ENCODE data around the gene SLIT3. TPM values are rescaled to one million over a fixed set of nuclear protein-coding genes. Genes with fewer than 3 reads are reported as not detected.

The SLIT3 gene
- total RNA-seq, 1 experiment from 2014 or later: not detected

- no peaks in the 10 kb centered on the region for H3K27me3 ChIP-seq (ENCODE audit: low read length)
Measured at GRCh38 chr5:168992687-168993086, 308.3 kb downstream of the SLIT3 start.

GRCh38 chr5:168992016-168992415 lies 308.9 kb downstream of the SLIT3 start:
- H3K4me1 ChIP-seq (ENCODE audit: low read length): peaks cover 14% of the 10 kb centered on the region
- no peaks in the 10 kb centered on the region for H3K27me3 ChIP-seq (ENCODE audit: low read length)
- no peaks in the 10 kb centered on the region for H3K36me3 ChIP-seq (ENCODE audit: insufficient read depth, low read length)
- no peak overlapping the region for H2AFZ ChIP-seq (ENCODE audit: low read length)
- H3K27ac ChIP-seq (ENCODE audit: low read length): no peak overlapping the region
- H3K9me2 ChIP-seq (replicated peaks; ENCODE audit: insufficient read depth, low read length): no peaks in the 10 kb centered on the region
- H3K9ac ChIP-seq (ENCODE audit: low read length): no peak overlapping the region
- no peaks in the 10 kb centered on the region for H3K79me2 ChIP-seq (ENCODE audit: low read length)
- no peak overlapping the region for H3K4me2 ChIP-seq (ENCODE audit: low read depth, low read length, poor library complexity, severe bottlenecking)
- H3K4me3 ChIP-seq (ENCODE audit: low read length): no peak overlapping the region
- no peak for DNase-seq
- H4K20me1 ChIP-seq (ENCODE audit: insufficient read depth, low read depth, low read length): no peaks in the 10 kb centered on the region
- H3K9me3 ChIP-seq (ENCODE audit: low read length): no peaks in the 10 kb centered on the region

More at GRCh38 chr5:168992687-168993086, 308.3 kb downstream of the SLIT3 start:
- no peaks in the 10 kb centered on the region for H3K79me2 ChIP-seq (ENCODE audit: low read length)
- H3K27ac ChIP-seq (ENCODE audit: low read length): no peak overlapping the region
- no peaks in the 10 kb centered on the region for H3K9me3 ChIP-seq (ENCODE audit: low read length)
- H3K36me3 ChIP-seq (ENCODE audit: insufficient read depth, low read length): no peaks in the 10 kb centered on the region
- no peaks in the 10 kb centered on the region for H4K20me1 ChIP-seq (ENCODE audit: insufficient read depth, low read depth, low read length)
- DNase-seq: no peak
- H3K9me2 ChIP-seq (replicated peaks; ENCODE audit: insufficient read depth, low read length): no peaks in the 10 kb centered on the region
- H3K4me1 ChIP-seq (ENCODE audit: low read length): peaks cover 14% of the 10 kb centered on the region
- H3K9ac ChIP-seq (ENCODE audit: low read length): no peak overlapping the region
- H3K4me3 ChIP-seq (ENCODE audit: low read length): no peak overlapping the region
- H3K4me2 ChIP-seq (ENCODE audit: low read depth, low read length, poor library complexity, severe bottlenecking): no peak overlapping the region
- H2AFZ ChIP-seq (ENCODE audit: low read length): no peak overlapping the region

GRCh38 chr5:168991311-168991710 lies 309.6 kb downstream of the SLIT3 start:
- no peak overlapping the region for H3K27ac ChIP-seq (ENCODE audit: low read length)
- H2AFZ ChIP-seq (ENCODE audit: low read length): no peak overlapping the region
- no peaks in the 10 kb centered on the region for H3K9me2 ChIP-seq (replicated peaks; ENCODE audit: insufficient read depth, low read length)
- H3K27me3 ChIP-seq (ENCODE audit: low read length): no peaks in the 10 kb centered on the region
- H3K36me3 ChIP-seq (ENCODE audit: insufficient read depth, low read length): no peaks in the 10 kb centered on the region
- H4K20me1 ChIP-seq (ENCODE audit: insufficient read depth, low read depth, low read length): no peaks in the 10 kb centered on the region
- H3K9me3 ChIP-seq (ENCODE audit: low read length): no peaks in the 10 kb centered on the region
- no peaks in the 10 kb centered on the region for H3K79me2 ChIP-seq (ENCODE audit: low read length)
- no peak overlapping the region for H3K9ac ChIP-seq (ENCODE audit: low read length)
- H3K4me2 ChIP-seq (ENCODE audit: low read depth, low read length, poor library complexity, severe bottlenecking): no peak overlapping the region
- DNase-seq: no peak
- H3K4me1 ChIP-seq (ENCODE audit: low read length): peaks cover 14% of the 10 kb centered on the region
- H3K4me3 ChIP-seq (ENCODE audit: low read length): no peak overlapping the region

GRCh38 chr5:168990679-168991078 lies 310.3 kb downstream of the SLIT3 start:
- Histone ChIP-seq H3K9ac (ENCODE audit: low read length) (no peak overlapping the region), H3K79me2 (ENCODE audit: low read length) (no peaks in the 10 kb centered on the region), H2AFZ (ENCODE audit: low read length) (no peak overlapping the region), H3K4me2 (ENCODE audit: low read depth, low read length, poor library complexity, severe bottlenecking) (no peak overlapping the region), H3K9me3 (ENCODE audit: low read length) (no peaks in the 10 kb centered on the region), H3K36me3 (ENCODE audit: insufficient read depth, low read length) (no peaks in the 10 kb centered on the region), H4K20me1 (ENCODE audit: insufficient read depth, low read depth, low read length) (no peaks in the 10 kb centered on the region), H3K4me3 (ENCODE audit: low read length) (no peak overlapping the region), H3K9me2 (replicated peaks; ENCODE audit: insufficient read depth, low read length) (no peaks in the 10 kb centered on the region), H3K4me1 (ENCODE audit: low read length) (peaks cover 14% of the 10 kb centered on the region), H3K27me3 (ENCODE audit: low read length) (no peaks in the 10 kb centered on the region), H3K27ac (ENCODE audit: low read length) (no peak overlapping the region)
- DNase-seq: no peak

GRCh38 chr5:168989731-168990505 lies 311.0 kb downstream of the SLIT3 start:
- Histone ChIP-seq H4K20me1 (ENCODE audit: insufficient read depth, low read depth, low read length) (no peaks in the 10 kb centered on the region), H3K36me3 (ENCODE audit: insufficient read depth, low read length) (no peaks in the 10 kb centered on the region), H3K9me3 (ENCODE audit: low read length) (no peaks in the 10 kb centered on the region), H3K27ac (ENCODE audit: low read length) (no peak overlapping the region), H3K79me2 (ENCODE audit: low read length) (no peaks in the 10 kb centered on the region), H3K9me2 (replicated peaks; ENCODE audit: insufficient read depth, low read length) (no peaks in the 10 kb centered on the region), H3K4me2 (ENCODE audit: low read depth, low read length, poor library complexity, severe bottlenecking) (no peak overlapping the region), H3K4me3 (ENCODE audit: low read length) (no peak overlapping the region), H2AFZ (ENCODE audit: low read length) (no peak overlapping the region), H3K9ac (ENCODE audit: low read length) (no peak overlapping the region), H3K4me1 (ENCODE audit: low read length) (peaks cover 14% of the 10 kb centered on the region), H3K27me3 (ENCODE audit: low read length) (no peaks in the 10 kb centered on the region)
- DNase-seq: peak; percentile 53

- DNase-seq: no peak
- no peaks in the 10 kb centered on the region for H4K20me1 ChIP-seq (ENCODE audit: insufficient read depth, low read depth, low read length)
- H3K79me2 ChIP-seq (ENCODE audit: low read length): no peaks in the 10 kb centered on the region
Measured at GRCh38 chr5:168988699-168989098, 312.2 kb downstream of the SLIT3 start.

GRCh38 chr5:168987543-168988300 lies 313.2 kb downstream of the SLIT3 start:
- H3K9me3 ChIP-seq (ENCODE audit: low read length): no peaks in the 10 kb centered on the region
- no peak overlapping the region for H3K4me3 ChIP-seq (ENCODE audit: low read length)
- H3K36me3 ChIP-seq (ENCODE audit: insufficient read depth, low read length): no peaks in the 10 kb centered on the region
- H3K4me2 ChIP-seq (ENCODE audit: low read depth, low read length, poor library complexity, severe bottlenecking): no peak overlapping the region
- H3K9me2 ChIP-seq (replicated peaks; ENCODE audit: insufficient read depth, low read length): no peaks in the 10 kb centered on the region
- no peak overlapping the region for H2AFZ ChIP-seq (ENCODE audit: low read length)
- peak; percentile 76 for DNase-seq
- no peak overlapping the region for H3K27ac ChIP-seq (ENCODE audit: low read length)
- H3K79me2 ChIP-seq (ENCODE audit: low read length): no peaks in the 10 kb centered on the region
- H3K27me3 ChIP-seq (ENCODE audit: low read length): no peaks in the 10 kb centered on the region
- H4K20me1 ChIP-seq (ENCODE audit: insufficient read depth, low read depth, low read length): no peaks in the 10 kb centered on the region
- H3K9ac ChIP-seq (ENCODE audit: low read length): no peak overlapping the region
- H3K4me1 ChIP-seq (ENCODE audit: low read length): peaks cover 14% of the 10 kb centered on the region

More at GRCh38 chr5:168988699-168989098, 312.2 kb downstream of the SLIT3 start:
- no peak overlapping the region for H3K4me3 ChIP-seq (ENCODE audit: low read length)
- H3K4me2 ChIP-seq (ENCODE audit: low read depth, low read length, poor library complexity, severe bottlenecking): no peak overlapping the region
- H3K36me3 ChIP-seq (ENCODE audit: insufficient read depth, low read length): no peaks in the 10 kb centered on the region
- H3K4me1 ChIP-seq (ENCODE audit: low read length): peaks cover 14% of the 10 kb centered on the region
- H3K9me3 ChIP-seq (ENCODE audit: low read length): no peaks in the 10 kb centered on the region
- H3K27ac ChIP-seq (ENCODE audit: low read length): no peak overlapping the region
- no peaks in the 10 kb centered on the region for H3K9me2 ChIP-seq (replicated peaks; ENCODE audit: insufficient read depth, low read length)
- H3K9ac ChIP-seq (ENCODE audit: low read length): no peak overlapping the region
- no peak overlapping the region for H2AFZ ChIP-seq (ENCODE audit: low read length)
- no peaks in the 10 kb centered on the region for H3K27me3 ChIP-seq (ENCODE audit: low read length)

GRCh38 chr5:168985454-168985853 lies 315.5 kb downstream of the SLIT3 start:
- H3K79me2 ChIP-seq (ENCODE audit: low read length): no peaks in the 10 kb centered on the region
- no peaks in the 10 kb centered on the region for H3K9me2 ChIP-seq (replicated peaks; ENCODE audit: insufficient read depth, low read length)
- H3K9me3 ChIP-seq (ENCODE audit: low read length): no peaks in the 10 kb centered on the region
- H3K27me3 ChIP-seq (ENCODE audit: low read length): no peaks in the 10 kb centered on the region
- H2AFZ ChIP-seq (ENCODE audit: low read length): no peak overlapping the region
- H3K9ac ChIP-seq (ENCODE audit: low read length): no peak overlapping the region
- H3K36me3 ChIP-seq (ENCODE audit: insufficient read depth, low read length): no peaks in the 10 kb centered on the region
- H3K27ac ChIP-seq (ENCODE audit: low read length): no peak overlapping the region
- no peak overlapping the region for H3K4me2 ChIP-seq (ENCODE audit: low read depth, low read length, poor library complexity, severe bottlenecking)
- H3K4me1 ChIP-seq (ENCODE audit: low read length): peaks cover 14% of the 10 kb centered on the region
- DNase-seq: no peak
- no peak overlapping the region for H3K4me3 ChIP-seq (ENCODE audit: low read length)
- no peaks in the 10 kb centered on the region for H4K20me1 ChIP-seq (ENCODE audit: insufficient read depth, low read depth, low read length)

Data from Karpas-422 (cell line).